K562 (cell line): ENCODE data around the gene SAFB. TPM values are rescaled to one million over a fixed set of nuclear protein-coding genes. Genes with fewer than 3 reads are reported as not detected.

Experiments used
- JUNB ChIP-seq: fragments of 450-650 bp; formaldehyde crosslinking; conservative IDR thresholded peaks from 2 replicates; pipeline ENCODE4 v1.4.0; 2020; ENCODE audit warnings: mild to moderate bottlenecking
- NFE2 ChIP-seq: IDR thresholded peaks from 2 replicates; pipeline ENCODE4 v1.6.1; 2014; ENCODE audit warnings: antibody characterized with exemption, low read depth
- ZNF318 ChIP-seq, 2 experiments: fragments of 450-650 bp; IDR thresholded peaks; 2 replicates each; pipeline ENCODE4 v1.6.1; 2016; ENCODE audit warnings: mild to moderate bottlenecking in 2 of 2, borderline replicate concordance in 1 of 2, low read depth in 1 of 2, moderate library complexity in 1 of 2
- polyA plus RNA-seq, 8 experiments: library from polyadenylated mRNA; depleted of rRNA in 4 of 8; stranded (reverse) in 5 of 8; unstranded in 3 of 8; fragments of >200 nt; fragmentation: Nextera tagmentation in 2 of 8; fragmentation: Illumina TruSeq in 1 of 8; extraction: Ambion mirVana in 2 of 8; extraction: Trizol in 1 of 8; gene quantifications; 2 replicates each; pipeline versions ENCODE4 v1.2.1 to v1.2.3, GENCODE V29; 2011 to 2014; ENCODE audit warnings: inconsistent platforms in 1 of 8, missing spikeins in 1 of 8
- total RNA-seq, 7 experiments: library from RNA; depleted of rRNA in 6 of 7; stranded (reverse); fragments of >200 nt in 6 of 7; fragmentation: Illumina TruSeq in 2 of 7; extraction: Trizol in 2 of 7; gene quantifications; 2 replicates each; pipeline versions ENCODE4 v1.2.1 to v1.2.3, GENCODE V29; 2011 to 2021; ENCODE audit warnings: low replicate concordance in 1 of 7
- TF ChIP-seq, protein P1 (sequence below): sonication (generic); formaldehyde crosslinking; IDR thresholded peaks from 2 replicates; pipeline ENCODE4 v1.8.0; 2023; ENCODE audit warnings: mild to moderate bottlenecking, missing genetic modification reagents

SAFB gene
- total and polyA plus RNA-seq, 9 of the 15 experiments (the other 6 are each of a cell fraction or from before 2014, with no cell fraction given), result 1.1 to 151 (median 83.1) TPM

DNA sequence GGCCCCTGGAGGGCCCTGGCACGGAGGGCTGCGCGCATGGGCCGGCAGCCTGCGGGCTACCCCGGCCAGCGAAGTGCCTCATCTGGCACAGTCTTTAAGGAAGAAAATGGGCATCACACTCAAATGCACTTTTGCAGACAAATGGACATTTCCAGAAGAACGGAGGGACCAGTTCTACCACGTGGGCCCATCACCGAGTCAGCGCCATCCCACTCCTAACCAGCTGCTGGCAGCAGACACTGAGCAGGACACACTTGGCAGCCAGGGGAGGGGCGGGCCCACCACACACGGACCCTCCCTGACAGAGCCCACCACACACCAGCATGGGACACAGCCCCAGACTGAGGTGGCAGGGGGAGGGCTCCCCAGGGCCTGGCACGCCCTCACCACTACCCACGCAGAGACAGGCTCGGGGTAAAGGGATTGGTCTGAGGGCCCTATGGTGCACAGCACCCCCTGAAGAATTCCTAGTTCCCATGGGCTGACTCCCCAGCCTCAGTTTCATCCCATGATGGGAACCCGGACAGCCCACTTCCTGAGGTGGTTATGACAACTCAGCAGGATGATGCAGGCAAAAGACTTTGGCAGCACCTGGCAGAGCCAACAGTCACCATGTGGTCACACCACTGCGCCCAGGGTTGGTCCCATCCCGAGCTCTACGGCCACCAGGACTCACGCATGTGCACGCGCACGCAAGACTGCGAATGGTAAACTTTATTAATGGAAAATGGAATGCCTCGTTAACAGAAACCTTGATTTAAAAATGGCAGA, 36.4 kb upstream of the SAFB start (continued):
- TF ChIP-seq ZNF318 (IDR thresholded peaks at IDR 0.05; ENCODE audit: borderline replicate concordance in 1 of 2, low read depth in 1 of 2), result no peak
- no peak for TF ChIP-seq JUNB (CRISPR knock-in tag)
- TF ChIP-seq, protein P1, sequence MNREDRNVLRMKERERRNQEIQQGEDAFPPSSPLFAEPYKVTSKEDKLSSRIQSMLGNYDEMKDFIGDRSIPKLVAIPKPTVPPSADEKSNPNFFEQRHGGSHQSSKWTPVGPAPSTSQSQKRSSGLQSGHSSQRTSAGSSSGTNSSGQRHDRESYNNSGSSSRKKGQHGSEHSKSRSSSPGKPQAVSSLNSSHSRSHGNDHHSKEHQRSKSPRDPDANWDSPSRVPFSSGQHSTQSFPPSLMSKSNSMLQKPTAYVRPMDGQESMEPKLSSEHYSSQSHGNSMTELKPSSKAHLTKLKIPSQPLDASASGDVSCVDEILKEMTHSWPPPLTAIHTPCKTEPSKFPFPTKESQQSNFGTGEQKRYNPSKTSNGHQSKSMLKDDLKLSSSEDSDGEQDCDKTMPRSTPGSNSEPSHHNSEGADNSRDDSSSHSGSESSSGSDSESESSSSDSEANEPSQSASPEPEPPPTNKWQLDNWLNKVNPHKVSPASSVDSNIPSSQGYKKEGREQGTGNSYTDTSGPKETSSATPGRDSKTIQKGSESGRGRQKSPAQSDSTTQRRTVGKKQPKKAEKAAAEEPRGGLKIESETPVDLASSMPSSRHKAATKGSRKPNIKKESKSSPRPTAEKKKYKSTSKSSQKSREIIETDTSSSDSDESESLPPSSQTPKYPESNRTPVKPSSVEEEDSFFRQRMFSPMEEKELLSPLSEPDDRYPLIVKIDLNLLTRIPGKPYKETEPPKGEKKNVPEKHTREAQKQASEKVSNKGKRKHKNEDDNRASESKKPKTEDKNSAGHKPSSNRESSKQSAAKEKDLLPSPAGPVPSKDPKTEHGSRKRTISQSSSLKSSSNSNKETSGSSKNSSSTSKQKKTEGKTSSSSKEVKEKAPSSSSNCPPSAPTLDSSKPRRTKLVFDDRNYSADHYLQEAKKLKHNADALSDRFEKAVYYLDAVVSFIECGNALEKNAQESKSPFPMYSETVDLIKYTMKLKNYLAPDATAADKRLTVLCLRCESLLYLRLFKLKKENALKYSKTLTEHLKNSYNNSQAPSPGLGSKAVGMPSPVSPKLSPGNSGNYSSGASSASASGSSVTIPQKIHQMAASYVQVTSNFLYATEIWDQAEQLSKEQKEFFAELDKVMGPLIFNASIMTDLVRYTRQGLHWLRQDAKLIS (CRISPR knock-in tag), result no peak
- no peak for TF ChIP-seq NFE2
- TF ChIP-seq, all 486 proteins: peak for 5
